Measurements from ENCODE around the gene LPP.

DNA sequence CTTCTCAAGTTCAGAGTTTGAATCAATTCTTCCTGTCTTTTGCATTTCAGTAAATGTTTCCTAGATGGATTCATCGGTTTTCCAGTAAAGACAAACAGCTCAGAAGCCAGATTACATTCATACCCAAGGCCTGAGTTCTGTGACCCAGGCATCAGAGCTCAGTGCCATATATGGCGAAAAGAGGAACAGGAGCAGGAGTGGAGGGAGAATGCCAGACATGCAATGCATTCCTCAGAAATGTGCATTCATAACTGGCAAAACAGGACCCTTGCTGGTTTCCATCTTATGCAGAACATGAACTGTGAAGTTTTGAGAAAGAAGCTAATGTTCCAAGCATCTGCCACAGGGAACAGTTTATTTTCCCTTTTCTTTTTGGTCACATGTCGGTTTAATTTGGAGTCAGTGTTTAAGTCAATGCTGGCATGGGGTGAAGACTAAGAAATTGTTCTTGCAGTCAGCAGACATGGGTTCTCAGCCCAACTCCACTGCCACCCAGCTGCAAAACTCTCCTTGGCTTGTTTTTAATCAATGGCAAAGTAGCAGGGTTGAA lies 116.5 kb downstream of the LPP start:
- TF ChIP-seq POLR2AphosphoS5 (IDR thresholded peaks at IDR 0.05; ENCODE audit: low read depth, low read length) (no peak), SIN3A (IDR thresholded peaks at IDR 0.05; ENCODE audit: borderline replicate concordance, insufficient read depth, low read length) (no peak)
